Adrenal gland (tissue), 12 donors: ENCODE results near the gene CCDC116. TPM values are rescaled to one million over a fixed set of nuclear protein-coding genes. Genes with fewer than 3 reads are reported as not detected.

Experiments
- DNase-seq, 7 donors: peaks; one replicate each; pipeline ENCODE4 v3.0.0-alpha.2; 2019 to 2020
- H3K27ac ChIP-seq, 5 donors: fragments of 200-600 bp; sonication (generic) in 4 of 5; 1 replicate in 3 of 5; 2 replicates in 2 of 5; pipeline versions ENCODE4 v1.5.1 to v1.8.0; 2016 to 2020; ENCODE audit warnings: mild to moderate bottlenecking in 1 of 5
- H3K27me3 ChIP-seq: fragments of 200-600 bp; 2 replicates; pipeline ENCODE4 v1.8.0; 2021
- H3K36me3 ChIP-seq, 2 donors: fragments of 200-600 bp; replicated peaks in 1 of 2; 1 replicate in 1 of 2; 2 replicates in 1 of 2; pipeline versions ENCODE4 v1.5.1 to v1.8.0; 2018 to 2022
- H3K4me1 ChIP-seq, 2 donors: fragments of 200-600 bp; replicated peaks in 1 of 2; 1 replicate in 1 of 2; 2 replicates in 1 of 2; pipeline versions ENCODE4 v1.5.1 to v1.8.0; 2018 to 2021
- H3K4me3 ChIP-seq, 4 donors: fragments of 200-600 bp; sonication (generic) in 3 of 4; one replicate each; pipeline ENCODE4 v1.5.1; 2016 to 2018
- H3K9me3 ChIP-seq, 3 donors: fragments of 200-600 bp; sonication (generic) in 1 of 3; replicated peaks in 1 of 3; 1 replicate in 2 of 3; 2 replicates in 1 of 3; pipeline versions ENCODE4 v1.5.1 to v1.8.0; 2016 to 2021
- POLR2A ChIP-seq, 2 donors: fragments of 450-650 bp; IDR thresholded peaks; one replicate each; pipeline ENCODE4 v1.6.1; 2017; ENCODE audit warnings: antibody characterized with exemption in 2 of 2, mild to moderate bottlenecking in 2 of 2, moderate library complexity in 1 of 2
- WGBS, 4 donors: extraction: QIAGEN DNeasy Blood & Tissue Kit in 2 of 4; methylation state at CpG; one replicate each; pipeline versions ENCODE4 v1.1.5 to v1.1.7; 2013 to 2017; 5-methylcytosine and 5-hydroxymethylcytosine counted together
- intact Hi-C, 2 donors: fragments of 100-400 bp; cut with DNase I; formaldehyde crosslinking; loops; one replicate each; pipeline versions ENCODE4 v1.14.1 to v1.15.0; 2022 to 2023
- microRNA counts, 2 donors: library from miRNA; unstranded; fragments of <30 nt; microRNA quantifications; one replicate each; lab custom pipeline; 2016
- microRNA-seq, 3 donors: library from miRNA; unstranded; fragments of <30 nt; microRNA quantifications; one replicate each; pipeline ENCODE4, GENCODE V29; 2017 to 2020
- polyA plus RNA-seq, 3 donors: library from polyadenylated mRNA; stranded (reverse); fragments of 200-250 nt in 2 of 3; fragments of 350-450 nt in 1 of 3; fragmentation: Illumina TruSeq in 1 of 3; extraction: RNeasy Lipid Tissue Mini Kit (QIAGEN cat#74804) in 1 of 3; gene quantifications; one replicate each; pipeline ENCODE4 v1.2.3, GENCODE V29; 2013 to 2014
- small RNA-seq, 2 donors: library from RNA; depleted of rRNA; stranded (forward); fragments of <200 nt; gene quantifications; one replicate each; pipeline ENCODE3, GENCODE V24; 2016
- total RNA-seq, 9 donors: library from RNA; depleted of rRNA in 4 of 9; stranded (reverse); fragments of >200 nt in 4 of 9; fragments of 120-200 nt in 1 of 9; fragmentation: NEBNext Ultra II Directional in 1 of 9; extraction: Animal tissue kit (Norgen Biotek cat#: 25700) in 1 of 9; gene quantifications; one replicate each; pipeline versions ENCODE4 v1.1.0 to v1.2.4, GENCODE V29; 2013 to 2023
- TF ChIP-seq, protein P1 (sequence below), 6 experiments: fragments of 450-650 bp in 4 of 6; fragments of 200-600 bp in 2 of 6; sonication (generic) in 1 of 6; IDR thresholded peaks; 1 replicate in 5 of 6; 2 replicates in 1 of 6; pipeline versions ENCODE4 v1.5.1 to v1.8.0; 2016 to 2021; ENCODE audit warnings: antibody characterized with exemption in 6 of 6, mild to moderate bottlenecking in 2 of 6, moderate library complexity in 1 of 6
- donor health status: healthy with polysubstance abuse.
- donor health status: Bipolar disorder and iron deficiency.
- donor health status: DM: yes; HTN: yes; CAD: no.
- donor health status: DM: no; HTN: no; CAD: no.
- donor health status: DM: no; HTN: no; CAD: no.
- donor health status: DM: yes; HTN: yes; CAD: no.

Gene CCDC116
- total and polyA plus RNA-seq, 12 donors: 0.19 to 1.9 (median 0.35) TPM; not detected in 3

DNA sequence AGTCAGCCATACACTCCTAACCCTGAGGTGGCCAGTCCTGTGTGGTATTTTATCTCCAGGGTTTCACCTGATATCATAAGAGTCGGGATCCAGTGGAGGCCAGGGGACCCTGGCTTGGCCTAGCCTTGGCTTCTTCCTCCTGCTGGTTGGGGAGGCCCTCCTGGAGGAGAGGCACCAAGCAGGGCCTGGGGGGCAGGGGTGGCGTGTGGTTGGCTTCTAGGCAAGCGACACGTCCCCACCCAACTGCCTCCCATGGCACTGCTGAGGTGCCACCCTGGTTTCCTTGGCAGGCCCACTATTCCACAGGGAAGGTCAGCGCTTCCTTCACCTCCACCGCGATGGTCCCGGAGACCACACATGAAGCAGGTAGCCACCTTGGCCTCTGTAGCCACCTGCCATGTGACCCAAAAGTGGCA is 53.6 kb downstream of the CCDC116 start:
- Histone ChIP-seq H3K9me3 (no peaks in the 10 kb centered on the region), H3K27ac (no peak overlapping the region), H3K36me3 (peaks cover 0 to 68% of the 10 kb centered on the region in 2 donors), H3K4me1 (no peaks in the 10 kb centered on the region), H3K4me3 (no peak overlapping the region), H3K27me3 (no peaks in the 10 kb centered on the region)
- WGBS, 4 donors: 93 to 100% (median 96%) methylated on average over 5 to 8 of the region's 8 CpGs
- intact Hi-C loops: no loop called here
- DNase-seq: no peak
- TF ChIP-seq POLR2A (IDR thresholded peaks at IDR 0.05): no peak
- TF ChIP-seq, protein P1, sequence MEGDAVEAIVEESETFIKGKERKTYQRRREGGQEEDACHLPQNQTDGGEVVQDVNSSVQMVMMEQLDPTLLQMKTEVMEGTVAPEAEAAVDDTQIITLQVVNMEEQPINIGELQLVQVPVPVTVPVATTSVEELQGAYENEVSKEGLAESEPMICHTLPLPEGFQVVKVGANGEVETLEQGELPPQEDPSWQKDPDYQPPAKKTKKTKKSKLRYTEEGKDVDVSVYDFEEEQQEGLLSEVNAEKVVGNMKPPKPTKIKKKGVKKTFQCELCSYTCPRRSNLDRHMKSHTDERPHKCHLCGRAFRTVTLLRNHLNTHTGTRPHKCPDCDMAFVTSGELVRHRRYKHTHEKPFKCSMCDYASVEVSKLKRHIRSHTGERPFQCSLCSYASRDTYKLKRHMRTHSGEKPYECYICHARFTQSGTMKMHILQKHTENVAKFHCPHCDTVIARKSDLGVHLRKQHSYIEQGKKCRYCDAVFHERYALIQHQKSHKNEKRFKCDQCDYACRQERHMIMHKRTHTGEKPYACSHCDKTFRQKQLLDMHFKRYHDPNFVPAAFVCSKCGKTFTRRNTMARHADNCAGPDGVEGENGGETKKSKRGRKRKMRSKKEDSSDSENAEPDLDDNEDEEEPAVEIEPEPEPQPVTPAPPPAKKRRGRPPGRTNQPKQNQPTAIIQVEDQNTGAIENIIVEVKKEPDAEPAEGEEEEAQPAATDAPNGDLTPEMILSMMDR (IDR thresholded peaks at IDR 0.05): no peak

MicroRNAs encoded within 50 kb of the gene (microRNA counts, 767-probe panel; counts per million panel counts)
- 0 counts per million in 2 donors for microRNA hsa-miR-130b-3p (lab: Ali Mortazavi, UCI)
- 0 counts per million in 2 donors for microRNA hsa-miR-301b (lab: Ali Mortazavi, UCI)

Small RNA genes lying within 50 kb of the gene (microRNA-seq; reads per million reads assigned to microRNA genes)
- gene MIR130B (151 to 309 (median 306) reads per million in 3 donors), gene MIR301B (1.1 to 1.7 (median 1.3) reads per million in 3 donors)

Small RNA genes lying within 50 kb of the gene (small RNA-seq; reads per million reads assigned to genes)
- 1.5 to 1.9 reads per million in 2 donors for gene MIR301B

Other genes with a start within 250 kb of the CCDC116 start
- gene RIMBP3B, start 249.0 kb upstream of the CCDC116 start, total RNA-seq: under 1 TPM in 4 of 9 donors, not detected in 5; 0.06 to 0.31 (median 0.19) TPM
- under 1 TPM in 2 of 3 donors, not detected in 1; 0.03 to 0.13 TPM for gene RIMBP3B, start 249.0 kb upstream of the CCDC116 start, polyA plus RNA-seq
- 1 to 10 TPM; 1.8 to 7.9 (median 2.6) TPM for gene HIC2, start 215.4 kb upstream of the CCDC116 start, total RNA-seq
- 1 to 10 TPM in 1 of 3 donors, under 1 TPM in 2; 0.57 to 2.7 (median 0.94) TPM for gene HIC2, start 215.4 kb upstream of the CCDC116 start, polyA plus RNA-seq
- gene TMEM191C, start 165.4 kb upstream of the CCDC116 start, total RNA-seq: 1 to 10 TPM in 3 of 9 donors, under 1 TPM in 4, not detected in 2; 0.14 to 7.7 (median 0.98) TPM
- gene TMEM191C, start 165.4 kb upstream of the CCDC116 start, polyA plus RNA-seq: 1 to 10 TPM in 2 of 3 donors, under 1 TPM in 1; 0.35 to 4.1 (median 3.6) TPM
- gene RIMBP3C, start 81.3 kb upstream of the CCDC116 start, total RNA-seq: 1 to 10 TPM in 1 of 9 donors, under 1 TPM in 6, not detected in 2; 0.19 to 2.5 (median 0.28) TPM
- under 1 TPM in 1 of 3 donors, not detected in 2; 0.18 TPM for gene RIMBP3C, start 81.3 kb upstream of the CCDC116 start, polyA plus RNA-seq
- 10 to 100 TPM; 48.5 to 79.7 (median 57.9) TPM for gene UBE2L3, start 65.0 kb upstream of the CCDC116 start, total RNA-seq
- 100 to 1,000 TPM in 1 of 3 donors, 10 to 100 TPM in 2; 64.0 to 142 (median 66.1) TPM for gene UBE2L3, start 65.0 kb upstream of the CCDC116 start, polyA plus RNA-seq
- gene YDJC, start 2.7 kb upstream of the CCDC116 start, total RNA-seq: 10 to 100 TPM in 8 of 9 donors, 1 to 10 TPM in 1; 8.9 to 33.6 (median 17.4) TPM
- 10 to 100 TPM in 2 of 3 donors, 1 to 10 TPM in 1; 2.5 to 36.2 (median 31.2) TPM for gene YDJC, start 2.7 kb upstream of the CCDC116 start, polyA plus RNA-seq
- gene SDF2L1, start 9.5 kb downstream of the CCDC116 start, total RNA-seq: 10 to 100 TPM; 14.0 to 83.9 (median 27.4) TPM
- 10 to 100 TPM; 15.3 to 37.5 (median 19.1) TPM for gene SDF2L1, start 9.5 kb downstream of the CCDC116 start, polyA plus RNA-seq
- 10 to 100 TPM; 32.2 to 58.1 (median 42.0) TPM for gene PPIL2, start 33.3 kb downstream of the CCDC116 start, total RNA-seq
- gene PPIL2, start 33.3 kb downstream of the CCDC116 start, polyA plus RNA-seq: 10 to 100 TPM; 33.6 to 65.6 (median 61.7) TPM
- 10 to 100 TPM in 1 of 9 donors, 1 to 10 TPM in 8; 1.1 to 19.4 (median 3.0) TPM for gene YPEL1, start 103.0 kb downstream of the CCDC116 start, total RNA-seq
- gene YPEL1, start 103.0 kb downstream of the CCDC116 start, polyA plus RNA-seq: 1 to 10 TPM in 2 of 3 donors, under 1 TPM in 1; 0.84 to 4.4 (median 1.8) TPM
- gene MAPK1, start 234.9 kb downstream of the CCDC116 start, total RNA-seq: 100 to 1,000 TPM in 5 of 9 donors, 10 to 100 TPM in 4; 63.3 to 201 (median 109) TPM
- 100 to 1,000 TPM in 1 of 3 donors, 10 to 100 TPM in 1, 1 to 10 TPM in 1; 9.6 to 142 (median 10.3) TPM for gene MAPK1, start 234.9 kb downstream of the CCDC116 start, polyA plus RNA-seq